HCT116 (cell line): Measurements from ENCODE around the gene HHAT. TPM values are rescaled to one million over a fixed set of nuclear protein-coding genes. Genes with fewer than 3 reads are reported as not detected.

Source experiments
- ATAC-seq: fragments of 200-7000 bp; cut with Tn5 transposase; 2 replicates; pipeline ENCODE4 v1.9.1; 2020; ENCODE audit warnings: mild to moderate bottlenecking, moderate library complexity
- BruUV-seq: library from RNA; stranded (reverse); fragments of 400-500 nt; replicated peaks from 2 replicates; lab custom pipeline; 2021; lab: Mats Ljungman, UMichigan
- CTCF ChIA-PET: fragments of 300-600 bp; sonication (Branson Sonifier 250); formaldehyde crosslinking; loops from one replicate; lab custom pipeline; 2021; ENCODE audit warnings: antibody characterized with exemption; lab: Charles Lee
- POLR2A ChIA-PET: fragments of 300-600, 350-600 bp; sonication (Branson Sonifier 250); formaldehyde crosslinking; loops from one replicate; lab custom pipeline; 2021; ENCODE audit warnings: antibody characterized with exemption; lab: Charles Lee
- RAD21 ChIA-PET, 2 experiments: fragments of 300-600 bp; sonication (Branson Sonifier 250); formaldehyde crosslinking; loops; one replicate each; lab custom pipeline; 2023; ENCODE audit warnings: low total read pairs in 2 of 2; ENCODE audit not compliant: uncharacterized antibody in 2 of 2, unreplicated experiment in 2 of 2, low non-redundant PET in 1 of 2; lab: Charles Lee
- DNase-seq: peaks from one replicate; pipeline ENCODE4 v3.0.0-alpha.2; 2010; ENCODE audit warnings: low read depth, low spot score
- H2AFZ ChIP-seq: fragments of 200-600 bp; shearing (Covaris generic), sonication (generic); 2 replicates; pipeline ENCODE4 v1.6.1; 2017; ENCODE audit warnings: low read depth, mixed run types, mixed read lengths, antibody characterized with exemption, low read length; ENCODE audit not compliant: poor library complexity, severe bottlenecking
- H3K27ac ChIP-seq: 2 replicates; pipeline ENCODE4 v1.5.1; 2012; ENCODE audit warnings: low read depth, low read length
- H3K27me3 ChIP-seq: fragments of 200-600 bp; sonication (generic); 2 replicates; pipeline ENCODE4 v1.6.1; 2016; ENCODE audit warnings: mixed run types, low read length, mixed read lengths; ENCODE audit not compliant: insufficient read depth
- H3K36me3 ChIP-seq, 2 experiments: fragments of 200-500 bp in 1 of 2; fragments of 200-600 bp in 1 of 2; sonication (Bioruptor generic) in 1 of 2; sonication (generic) in 1 of 2; 2 replicates each; pipeline versions ENCODE4 v1.5.1 to v1.6.1; 2014 to 2016; ENCODE audit warnings: low read length in 2 of 2, inconsistent platforms in 1 of 2, mixed read lengths in 1 of 2, mixed run types in 1 of 2; ENCODE audit not compliant: insufficient read depth in 2 of 2, control insufficient read depth in 1 of 2
- H3K4me1 ChIP-seq, 2 experiments: fragments of 200-600 bp in 1 of 2; sonication (generic) in 1 of 2; 2 replicates each; pipeline versions ENCODE4 v1.5.1 to v1.6.1; 2012 to 2017; ENCODE audit warnings: low read length in 2 of 2, inconsistent platforms in 1 of 2, mild to moderate bottlenecking in 1 of 2, mixed read lengths in 1 of 2, mixed run types in 1 of 2, moderate library complexity in 1 of 2; ENCODE audit not compliant: insufficient read depth in 2 of 2, control insufficient read depth in 1 of 2
- H3K4me2 ChIP-seq: fragments of 200-600 bp; sonication (generic); 2 replicates; pipeline ENCODE4 v1.6.1; 2017; ENCODE audit warnings: mixed run types, low read length, mixed read lengths
- H3K4me3 ChIP-seq, 2 experiments: fragments of 200-600 bp in 1 of 2; sonication (generic) in 1 of 2; replicated peaks in 1 of 2; 2 replicates each; pipeline ENCODE4 v1.5.1; 2011 to 2016; ENCODE audit warnings: low read length in 2 of 2, control low read depth in 1 of 2, low read depth in 1 of 2, mild to moderate bottlenecking in 1 of 2, mixed read lengths in 1 of 2, mixed run types in 1 of 2
- H3K79me2 ChIP-seq: fragments of 200-600 bp; sonication (generic); 2 replicates; pipeline ENCODE4 v1.6.1; 2017; ENCODE audit warnings: mild to moderate bottlenecking, mixed run types, low read length, moderate library complexity, mixed read lengths; ENCODE audit not compliant: insufficient read depth
- H3K9ac ChIP-seq: fragments of 200-600 bp; sonication (generic); 2 replicates; pipeline ENCODE4 v1.6.1; 2016; ENCODE audit warnings: low read length, mixed read lengths
- H3K9me2 ChIP-seq: fragments of 200-600 bp; sonication (generic), shearing (Covaris generic); 2 replicates; pipeline ENCODE4 v1.6.1; 2017; ENCODE audit warnings: mixed run types, mild to moderate bottlenecking, moderate library complexity; ENCODE audit not compliant: insufficient read depth
- H3K9me3 ChIP-seq, 2 experiments: fragments of 200-500 bp in 1 of 2; fragments of 200-600 bp in 1 of 2; sonication (Bioruptor generic) in 1 of 2; sonication (generic) in 1 of 2; 2 replicates each; pipeline ENCODE4 v1.6.1; 2014 to 2017; ENCODE audit warnings: low read length in 2 of 2, mixed read lengths in 2 of 2, inconsistent platforms in 1 of 2, low read depth in 1 of 2, mild to moderate bottlenecking in 1 of 2, mixed run types in 1 of 2, moderate library complexity in 1 of 2; ENCODE audit not compliant: control insufficient read depth in 1 of 2, insufficient read depth in 1 of 2
- H4K20me1 ChIP-seq: fragments of 200-600 bp; sonication (generic), shearing (Covaris generic); 2 replicates; pipeline ENCODE4 v1.6.1; 2017; ENCODE audit warnings: mixed run types, mild to moderate bottlenecking, moderate library complexity; ENCODE audit not compliant: insufficient read depth
- CEBPB ChIP-seq: IDR thresholded peaks from 2 replicates; pipeline ENCODE4 v1.6.1; 2012; ENCODE audit warnings: low read depth
- EZH2phosphoT487 ChIP-seq: fragments of 200-600 bp; IDR thresholded peaks from 2 replicates; pipeline ENCODE4 v1.6.1; 2018; ENCODE audit warnings: antibody characterized with exemption, borderline replicate concordance
- FOSL1 ChIP-seq: IDR thresholded peaks from 2 replicates; pipeline ENCODE4 v1.6.1; 2012; ENCODE audit warnings: low read depth
- POLR2AphosphoS5 ChIP-seq: IDR thresholded peaks from 2 replicates; pipeline ENCODE4 v1.6.1; 2011; ENCODE audit warnings: mild to moderate bottlenecking, low read depth, low read length, moderate library complexity
- RAD21 ChIP-seq: IDR thresholded peaks from 2 replicates; pipeline ENCODE4 v1.6.1; 2012; ENCODE audit warnings: low read depth, mild to moderate bottlenecking
- SRF ChIP-seq: IDR thresholded peaks from 2 replicates; pipeline ENCODE4 v1.6.1; 2012; ENCODE audit warnings: low read depth
- TCF7L2 ChIP-seq: IDR thresholded peaks from 2 replicates; pipeline ENCODE4 v1.7.0; 2011; ENCODE audit warnings: borderline replicate concordance, inconsistent platforms; ENCODE audit not compliant: insufficient read depth, insufficient read length; ENCODE audit errors: extremely low read depth
- ZFX ChIP-seq: fragments of 450-650 bp; IDR thresholded peaks from 2 replicates; pipeline ENCODE4 v1.6.1; 2017
- intact Hi-C: fragments of 100-400 bp; cut with micrococcal nuclease; formaldehyde crosslinking; loops from 2 replicates; pipeline ENCODE4 v1.10.0; 2022
- total RNA-seq: library from RNA; stranded (reverse); gene quantifications from one replicate; pipeline ENCODE4 v1.2.1, GENCODE V29; 2021; ENCODE audit not compliant: unreplicated experiment
- TF ChIP-seq, protein P1 (sequence below): IDR thresholded peaks from 2 replicates; pipeline ENCODE4 v1.6.1; 2011; ENCODE audit warnings: mild to moderate bottlenecking, low read length, moderate library complexity; ENCODE audit not compliant: insufficient replicate concordance; ENCODE audit errors: extremely low read depth
- TF ChIP-seq, protein P2 (sequence below): IDR thresholded peaks from 2 replicates; pipeline ENCODE4 v1.6.1; 2012; ENCODE audit warnings: low read depth
- TF ChIP-seq, protein P3 (sequence below), 3 experiments: fragments of 200-600 bp in 1 of 3; sonication (generic) in 1 of 3; IDR thresholded peaks in 2 of 3; conservative IDR thresholded peaks in 1 of 3; 2 replicates each; pipeline ENCODE4 v1.5.1; 2012 to 2017; ENCODE audit warnings: low read depth in 2 of 3, low read length in 2 of 3, antibody characterized with exemption in 1 of 3, borderline replicate concordance in 1 of 3, control low read depth in 1 of 3, mild to moderate bottlenecking in 1 of 3, mixed read lengths in 1 of 3, mixed run types in 1 of 3, moderate library complexity in 1 of 3; ENCODE audit not compliant: insufficient read depth in 1 of 3

HHAT gene
- total RNA-seq, 1 experiment from 2014 or later, result 2.7 TPM

DNA sequence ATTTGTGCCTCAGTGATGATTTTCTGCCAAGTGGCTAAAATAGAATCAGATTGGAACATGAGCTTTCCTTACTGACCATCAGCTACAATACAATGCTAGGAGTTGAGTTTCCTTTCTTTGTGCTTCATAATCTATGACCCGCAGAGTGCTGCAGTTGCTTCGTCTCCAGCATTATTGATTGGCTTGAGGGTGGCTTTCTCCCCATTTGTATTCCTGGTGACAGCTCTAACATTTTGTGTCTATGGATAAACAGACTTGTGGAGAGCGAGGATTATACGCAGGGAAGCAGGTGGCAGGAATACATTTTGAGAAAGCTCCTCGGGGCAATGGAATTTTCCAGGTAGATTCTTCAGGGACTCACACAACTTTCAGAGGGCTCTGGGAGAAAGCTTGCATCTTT is 223.2 kb downstream of the HHAT start:
- H4K20me1 ChIP-seq, result no peaks in the 10 kb centered on the region
- no TSS peak for BruUV-seq
- no peak overlapping the region for H3K9ac ChIP-seq
- H2AFZ ChIP-seq, result no peak overlapping the region
- H3K27me3 ChIP-seq, result peaks cover 28% of the 10 kb centered on the region
- ChIA-PET POLR2A (no interaction called here), CTCF (no interaction called here), RAD21 (no interaction called here)
- no peak overlapping the region for H3K27ac ChIP-seq
- intact Hi-C loops, result no loop called here
- H3K79me2 ChIP-seq, result no peaks in the 10 kb centered on the region
- no peak for ATAC-seq
- no peak for DNase-seq
- H3K4me3 ChIP-seq, result no peak overlapping the region
- no peaks in the 10 kb centered on the region for H3K9me2 ChIP-seq
- H3K4me2 ChIP-seq, result no peak overlapping the region
- TF ChIP-seq RAD21 (no peak), FOSL1 (no peak), ZFX (no peak), EZH2phosphoT487 (no peak), TCF7L2 (no peak), POLR2AphosphoS5 (no peak), CEBPB (no peak), SRF (no peak)
- TF ChIP-seq, protein P1, sequence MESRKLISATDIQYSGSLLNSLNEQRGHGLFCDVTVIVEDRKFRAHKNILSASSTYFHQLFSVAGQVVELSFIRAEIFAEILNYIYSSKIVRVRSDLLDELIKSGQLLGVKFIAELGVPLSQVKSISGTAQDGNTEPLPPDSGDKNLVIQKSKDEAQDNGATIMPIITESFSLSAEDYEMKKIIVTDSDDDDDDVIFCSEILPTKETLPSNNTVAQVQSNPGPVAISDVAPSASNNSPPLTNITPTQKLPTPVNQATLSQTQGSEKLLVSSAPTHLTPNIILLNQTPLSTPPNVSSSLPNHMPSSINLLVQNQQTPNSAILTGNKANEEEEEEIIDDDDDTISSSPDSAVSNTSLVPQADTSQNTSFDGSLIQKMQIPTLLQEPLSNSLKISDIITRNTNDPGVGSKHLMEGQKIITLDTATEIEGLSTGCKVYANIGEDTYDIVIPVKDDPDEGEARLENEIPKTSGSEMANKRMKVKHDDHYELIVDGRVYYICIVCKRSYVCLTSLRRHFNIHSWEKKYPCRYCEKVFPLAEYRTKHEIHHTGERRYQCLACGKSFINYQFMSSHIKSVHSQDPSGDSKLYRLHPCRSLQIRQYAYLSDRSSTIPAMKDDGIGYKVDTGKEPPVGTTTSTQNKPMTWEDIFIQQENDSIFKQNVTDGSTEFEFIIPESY, result no peak
- TF ChIP-seq, protein P2, sequence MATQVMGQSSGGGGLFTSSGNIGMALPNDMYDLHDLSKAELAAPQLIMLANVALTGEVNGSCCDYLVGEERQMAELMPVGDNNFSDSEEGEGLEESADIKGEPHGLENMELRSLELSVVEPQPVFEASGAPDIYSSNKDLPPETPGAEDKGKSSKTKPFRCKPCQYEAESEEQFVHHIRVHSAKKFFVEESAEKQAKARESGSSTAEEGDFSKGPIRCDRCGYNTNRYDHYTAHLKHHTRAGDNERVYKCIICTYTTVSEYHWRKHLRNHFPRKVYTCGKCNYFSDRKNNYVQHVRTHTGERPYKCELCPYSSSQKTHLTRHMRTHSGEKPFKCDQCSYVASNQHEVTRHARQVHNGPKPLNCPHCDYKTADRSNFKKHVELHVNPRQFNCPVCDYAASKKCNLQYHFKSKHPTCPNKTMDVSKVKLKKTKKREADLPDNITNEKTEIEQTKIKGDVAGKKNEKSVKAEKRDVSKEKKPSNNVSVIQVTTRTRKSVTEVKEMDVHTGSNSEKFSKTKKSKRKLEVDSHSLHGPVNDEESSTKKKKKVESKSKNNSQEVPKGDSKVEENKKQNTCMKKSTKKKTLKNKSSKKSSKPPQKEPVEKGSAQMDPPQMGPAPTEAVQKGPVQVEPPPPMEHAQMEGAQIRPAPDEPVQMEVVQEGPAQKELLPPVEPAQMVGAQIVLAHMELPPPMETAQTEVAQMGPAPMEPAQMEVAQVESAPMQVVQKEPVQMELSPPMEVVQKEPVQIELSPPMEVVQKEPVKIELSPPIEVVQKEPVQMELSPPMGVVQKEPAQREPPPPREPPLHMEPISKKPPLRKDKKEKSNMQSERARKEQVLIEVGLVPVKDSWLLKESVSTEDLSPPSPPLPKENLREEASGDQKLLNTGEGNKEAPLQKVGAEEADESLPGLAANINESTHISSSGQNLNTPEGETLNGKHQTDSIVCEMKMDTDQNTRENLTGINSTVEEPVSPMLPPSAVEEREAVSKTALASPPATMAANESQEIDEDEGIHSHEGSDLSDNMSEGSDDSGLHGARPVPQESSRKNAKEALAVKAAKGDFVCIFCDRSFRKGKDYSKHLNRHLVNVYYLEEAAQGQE, result no peak
- TF ChIP-seq, protein P3, sequence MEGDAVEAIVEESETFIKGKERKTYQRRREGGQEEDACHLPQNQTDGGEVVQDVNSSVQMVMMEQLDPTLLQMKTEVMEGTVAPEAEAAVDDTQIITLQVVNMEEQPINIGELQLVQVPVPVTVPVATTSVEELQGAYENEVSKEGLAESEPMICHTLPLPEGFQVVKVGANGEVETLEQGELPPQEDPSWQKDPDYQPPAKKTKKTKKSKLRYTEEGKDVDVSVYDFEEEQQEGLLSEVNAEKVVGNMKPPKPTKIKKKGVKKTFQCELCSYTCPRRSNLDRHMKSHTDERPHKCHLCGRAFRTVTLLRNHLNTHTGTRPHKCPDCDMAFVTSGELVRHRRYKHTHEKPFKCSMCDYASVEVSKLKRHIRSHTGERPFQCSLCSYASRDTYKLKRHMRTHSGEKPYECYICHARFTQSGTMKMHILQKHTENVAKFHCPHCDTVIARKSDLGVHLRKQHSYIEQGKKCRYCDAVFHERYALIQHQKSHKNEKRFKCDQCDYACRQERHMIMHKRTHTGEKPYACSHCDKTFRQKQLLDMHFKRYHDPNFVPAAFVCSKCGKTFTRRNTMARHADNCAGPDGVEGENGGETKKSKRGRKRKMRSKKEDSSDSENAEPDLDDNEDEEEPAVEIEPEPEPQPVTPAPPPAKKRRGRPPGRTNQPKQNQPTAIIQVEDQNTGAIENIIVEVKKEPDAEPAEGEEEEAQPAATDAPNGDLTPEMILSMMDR (IDR thresholded peaks at IDR 0.05 in 2 of 3, conservative IDR thresholded peaks at IDR 0.05 in 1 of 3; ENCODE audit: borderline replicate concordance in 1 of 3, insufficient read depth in 1 of 3, low read depth in 2 of 3, low read length in 2 of 3), result no peak
- no peaks in the 10 kb centered on the region for H3K9me3 ChIP-seq
- H3K4me1 ChIP-seq, result no peaks in the 10 kb centered on the region
- no peaks in the 10 kb centered on the region for H3K36me3 ChIP-seq
